A673 (cell line): Measurements from ENCODE around the gene FRMPD4.

ENCODE experiments used
- CTCF ChIP-seq: fragments of 300-800, 200-600 bp; sonication (generic); conservative IDR thresholded peaks from 2 replicates; pipeline ENCODE4 v1.5.1; 2017; ENCODE audit warnings: low read depth, mild to moderate bottlenecking, antibody characterized with exemption, low read length, moderate library complexity, mixed read lengths
- EZH2 ChIP-seq: fragments of 200-600 bp; sonication (generic); IDR thresholded peaks from 2 replicates; pipeline ENCODE4 v1.6.1; 2017; ENCODE audit warnings: borderline replicate concordance, low read depth, mild to moderate bottlenecking, mixed read lengths, antibody characterized with exemption, low read length; ENCODE audit not compliant: poor library complexity, severe bottlenecking

- TF ChIP-seq EZH2 (no peak), CTCF (no peak)
Measured at GRCh38 chrX:12329476-12329875, 191.2 kb downstream of the FRMPD4 start.
